Hematopoietic multipotent progenitor cell treated with erythropoietin and hydrocortisone succinate and interleukin-3 and kit ligand, for 15 days (in vitro differentiated cells): ENCODE results near the gene TLR9.
A peak's percentile ranks its signal among the peaks of the same experiment; 100 is the strongest.
"Not testable (repeated sequence)": the region's sequence is repeated elsewhere in the genome, so short reads cannot be mapped to it uniquely, and the experiment has no call there.

ENCODE experiments used
- DNase-seq: peaks from one replicate; pipeline ENCODE4 v3.0.0-alpha.2; 2015; ENCODE audit warnings: low spot score

The TLR9 gene

GRCh38 chr3:52195291-52195597, 30.2 kb downstream of the TLR9 start:
- no peak for DNase-seq

GRCh38 chr3:52194485-52195290, 30.8 kb downstream of the TLR9 start:
- DNase-seq, result no peak

GRCh38 chr3:52193065-52193464, 32.4 kb downstream of the TLR9 start:
- DNase-seq, result no peak

- no peak for DNase-seq
These were observed 33.8 kb downstream of the TLR9 start for GRCh38 chr3:52191663-52192062.

- DNase-seq, result no peak
These were observed 35.0 kb downstream of the TLR9 start for GRCh38 chr3:52190294-52191074.

GRCh38 chr3:52188556-52188955, 36.9 kb downstream of the TLR9 start:
- no peak for DNase-seq

GRCh38 chr3:52186729-52187128, 38.7 kb downstream of the TLR9 start:
- no peak for DNase-seq

- DNase-seq, result no peak
These were observed 39.6 kb downstream of the TLR9 start for GRCh38 chr3:52185837-52186236.

GRCh38 chr3:52185311-52185710, 40.1 kb downstream of the TLR9 start:
- DNase-seq, result no peak

GRCh38 chr3:52184690-52185089, 40.8 kb downstream of the TLR9 start:
- no peak for DNase-seq

- no peak for DNase-seq
These were observed 41.5 kb downstream of the TLR9 start for GRCh38 chr3:52183786-52184445.

- no peak for DNase-seq
These were observed 42.8 kb downstream of the TLR9 start for GRCh38 chr3:52182691-52183090.

- no peak for DNase-seq
These were observed 43.2 kb downstream of the TLR9 start for GRCh38 chr3:52182196-52182595.

- DNase-seq, result no peak
These were observed 43.9 kb downstream of the TLR9 start for GRCh38 chr3:52181543-52181942.

- DNase-seq, result no peak
These were observed 46.9 kb downstream of the TLR9 start for GRCh38 chr3:52178537-52178936.

GRCh38 chr3:52178126-52178525, 47.3 kb downstream of the TLR9 start:
- not testable (repeated sequence) for DNase-seq

GRCh38 chr3:52177701-52178042, 47.8 kb downstream of the TLR9 start:
- no peak for DNase-seq

GRCh38 chr3:52176951-52177700, 48.3 kb downstream of the TLR9 start:
- DNase-seq, result no peak

GRCh38 chr3:52176180-52176752, 49.2 kb downstream of the TLR9 start:
- DNase-seq, result no peak

GRCh38 chr3:52175416-52176179, 49.8 kb downstream of the TLR9 start:
- DNase-seq, result no peak

- DNase-seq, result peak; percentile 54
These were observed 50.5 kb downstream of the TLR9 start for GRCh38 chr3:52174896-52175295.
